Adipocyte (in vitro differentiated cells): ENCODE data around the gene BBS10.
"Not testable (repeated sequence)": the region's sequence is repeated elsewhere in the genome, so short reads cannot be mapped to it uniquely, and the experiment has no call there.

Experiments used
- DNase-seq: peaks from one replicate; pipeline ENCODE4 v3.0.0-alpha.2; 2015; ENCODE audit warnings: low read depth
- H3K27me3 ChIP-seq: replicated peaks from 2 replicates; pipeline ENCODE4 v1.7.0; 2013; ENCODE audit warnings: mild to moderate bottlenecking, low read length, moderate library complexity; ENCODE audit not compliant: control insufficient read depth, insufficient read depth
- H3K36me3 ChIP-seq: 2 replicates; pipeline ENCODE4 v1.7.0; 2013; ENCODE audit warnings: low read length, mild to moderate bottlenecking, moderate library complexity; ENCODE audit not compliant: control insufficient read depth, insufficient read depth, severe bottlenecking
- H3K4me1 ChIP-seq: 2 replicates; pipeline ENCODE4 v1.7.0; 2013; ENCODE audit warnings: mild to moderate bottlenecking, low read length, moderate library complexity; ENCODE audit not compliant: control insufficient read depth, insufficient read depth
- H3K4me3 ChIP-seq: 2 replicates; pipeline ENCODE4 v1.7.0; 2013; ENCODE audit warnings: mild to moderate bottlenecking, low read length, moderate library complexity
- H3K9ac ChIP-seq: 2 replicates; pipeline ENCODE4 v1.7.0; 2013; ENCODE audit warnings: mild to moderate bottlenecking, low read length, moderate library complexity
- H3K9me3 ChIP-seq: 2 replicates; pipeline ENCODE4 v1.7.0; 2013; ENCODE audit warnings: mild to moderate bottlenecking, low read length, moderate library complexity; ENCODE audit not compliant: control insufficient read depth

Gene BBS10

DNA sequence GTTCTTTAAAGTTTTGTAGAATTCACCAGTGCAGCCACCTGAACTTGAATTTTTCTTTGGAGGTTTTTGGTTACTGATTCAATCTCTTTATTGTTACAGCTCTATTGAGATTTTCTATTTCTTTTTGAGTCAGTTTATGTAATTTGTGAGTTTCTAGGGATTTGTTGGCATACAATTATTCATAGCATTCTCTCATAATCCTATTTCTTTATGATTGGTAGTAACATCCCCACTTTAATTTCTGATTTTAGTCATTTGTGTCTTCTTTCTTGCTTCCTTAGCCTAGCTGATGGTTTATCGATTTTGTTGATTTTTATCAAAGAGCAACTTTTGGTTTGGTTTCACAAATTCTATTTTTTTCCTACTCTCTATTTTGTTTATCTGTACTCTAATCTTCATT lies 17.9 kb upstream of the BBS10 start:
- Histone ChIP-seq H3K36me3 (peaks cover 67% of the 10 kb centered on the region), H3K9me3 (peaks cover 5% of the 10 kb centered on the region)
- no peak for DNase-seq

GRCh38 chr12:76364131-76364530 lies 15.9 kb upstream of the BBS10 start:
- peaks cover 47% of the 10 kb centered on the region for H3K36me3 ChIP-seq
- DNase-seq, H3K4me1 ChIP-seq, H3K4me3 ChIP-seq, H3K27me3 ChIP-seq, H3K9me3 ChIP-seq, H3K9ac ChIP-seq: not testable (repeated sequence)

More for the DNA sequence above, 17.9 kb upstream of the BBS10 start:
- Histone ChIP-seq H3K9ac (no peak overlapping the region), H3K4me3 (no peak overlapping the region), H3K4me1 (no peaks in the 10 kb centered on the region), H3K27me3 (no peaks in the 10 kb centered on the region)

DNA sequence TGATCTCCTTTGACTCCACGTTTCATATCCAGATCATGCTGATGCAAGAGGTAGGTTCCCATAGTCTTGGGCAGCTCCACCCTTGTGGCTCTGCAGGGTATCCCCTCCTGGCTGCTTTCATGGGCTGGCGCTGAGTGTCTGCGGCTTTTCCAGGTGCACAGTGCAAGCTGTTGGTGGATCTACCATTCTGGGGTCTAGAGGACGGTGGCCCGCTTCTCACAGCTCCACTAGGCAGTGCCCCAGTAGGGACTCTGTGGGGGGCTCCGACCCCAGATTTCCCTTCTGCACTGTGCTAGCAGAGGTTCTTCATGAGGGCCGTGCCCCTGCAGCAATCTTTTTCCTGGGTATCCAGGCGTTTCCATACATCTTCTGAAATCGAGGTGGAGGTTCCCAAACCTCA lies 12.1 kb upstream of the BBS10 start:
- Histone ChIP-seq H3K9me3 (no peaks in the 10 kb centered on the region), H3K4me1 (no peaks in the 10 kb centered on the region), H3K9ac (no peak overlapping the region), H3K36me3 (peaks cover 38% of the 10 kb centered on the region), H3K27me3 (no peaks in the 10 kb centered on the region), H3K4me3 (no peak overlapping the region)
- DNase-seq, result no peak

GRCh38 chr12:76356071-76356470 lies 7.9 kb upstream of the BBS10 start:
- Histone ChIP-seq H3K4me3 (no peak overlapping the region), H3K27me3 (no peaks in the 10 kb centered on the region), H3K4me1 (no peaks in the 10 kb centered on the region), H3K9me3 (no peaks in the 10 kb centered on the region), H3K9ac (no peak overlapping the region), H3K36me3 (peaks cover 33% of the 10 kb centered on the region)
- no peak for DNase-seq

DNA sequence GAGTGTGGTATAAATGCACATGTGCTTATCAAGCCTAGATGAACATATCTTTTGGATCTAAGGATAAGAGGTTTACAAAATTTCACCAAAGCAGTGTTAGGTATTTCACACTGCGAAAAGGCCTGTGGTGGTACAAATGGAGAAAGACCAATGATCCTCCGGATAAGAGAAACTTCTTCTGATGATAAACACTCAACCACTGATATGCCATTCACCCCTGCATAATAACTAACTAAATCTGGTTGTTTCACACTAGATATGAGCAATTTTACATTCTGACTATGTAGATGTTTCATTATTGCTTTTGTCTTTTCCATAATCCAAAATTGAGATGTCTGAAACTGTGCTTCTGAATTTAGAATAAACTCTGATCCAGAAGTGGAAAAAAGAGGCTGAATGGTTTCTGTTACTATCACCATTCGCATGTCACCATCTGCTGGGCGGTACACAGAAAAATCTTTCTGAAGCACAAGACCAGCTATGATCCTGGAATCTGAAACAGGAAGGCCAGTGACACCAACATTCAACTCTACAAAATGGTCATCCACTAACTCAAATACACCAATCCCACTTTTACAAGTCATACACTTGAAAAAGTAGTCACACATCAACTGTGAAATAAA lies 1.3 kb downstream of the BBS10 start:
- DNase-seq, result peak; percentile 80
- Histone ChIP-seq H3K4me3 (peak overlapping the region; percentile 95), H3K36me3 (no peaks in the 10 kb centered on the region), H3K9ac (peak overlapping the region; percentile 94), H3K9me3 (no peaks in the 10 kb centered on the region), H3K27me3 (no peaks in the 10 kb centered on the region), H3K4me1 (peaks cover 30% of the 10 kb centered on the region)

DNA sequence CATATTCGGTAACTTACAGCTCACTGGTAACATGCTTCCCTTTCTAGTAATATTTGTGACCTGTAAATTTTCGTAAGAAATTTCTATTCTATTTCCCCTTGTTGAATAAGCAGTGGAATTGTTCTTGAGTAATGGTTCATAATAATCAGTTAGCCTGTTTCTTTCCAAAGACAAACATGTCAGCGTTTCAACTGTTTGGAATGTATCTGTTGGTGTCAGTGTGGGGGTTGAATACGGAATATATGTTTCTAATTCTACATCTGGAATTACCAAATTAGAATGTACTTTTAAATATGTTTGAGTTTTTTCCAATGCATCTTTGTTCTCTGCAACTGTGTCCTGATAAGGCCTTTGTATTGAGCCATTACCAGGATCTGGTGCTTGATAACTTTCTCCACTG lies 2.0 kb downstream of the BBS10 start:
- Histone ChIP-seq H3K27me3 (no peaks in the 10 kb centered on the region), H3K4me1 (peaks cover 30% of the 10 kb centered on the region), H3K36me3 (no peaks in the 10 kb centered on the region), H3K4me3 (no peak overlapping the region), H3K9me3 (no peaks in the 10 kb centered on the region), H3K9ac (peak overlapping the region; percentile 94)
- peak; percentile 24 for DNase-seq

- peak overlapping the region; percentile 23 for H3K9ac ChIP-seq
- peaks cover 30% of the 10 kb centered on the region for H3K4me1 ChIP-seq
- H3K27me3 ChIP-seq, result no peaks in the 10 kb centered on the region
- H3K36me3 ChIP-seq, result no peaks in the 10 kb centered on the region
- DNase-seq, result no peak
- no peak overlapping the region for H3K4me3 ChIP-seq
- H3K9me3 ChIP-seq, result no peaks in the 10 kb centered on the region
These were observed 2.6 kb downstream of the BBS10 start for GRCh38 chr12:76345569-76345968.

GRCh38 chr12:76341436-76342030 lies 6.7 kb downstream of the BBS10 start:
- H3K36me3 ChIP-seq, result no peaks in the 10 kb centered on the region
- H3K9ac ChIP-seq, result no peak overlapping the region
- H3K4me1 ChIP-seq, result peaks cover 28% of the 10 kb centered on the region
- H3K27me3 ChIP-seq, result no peaks in the 10 kb centered on the region
- DNase-seq, result peak; percentile 21
- no peaks in the 10 kb centered on the region for H3K9me3 ChIP-seq
- no peak overlapping the region for H3K4me3 ChIP-seq

- Histone ChIP-seq H3K4me3 (no peak overlapping the region), H3K27me3 (no peaks in the 10 kb centered on the region)
These were observed 7.4 kb downstream of the BBS10 start for GRCh38 chr12:76340680-76341435.

DNA sequence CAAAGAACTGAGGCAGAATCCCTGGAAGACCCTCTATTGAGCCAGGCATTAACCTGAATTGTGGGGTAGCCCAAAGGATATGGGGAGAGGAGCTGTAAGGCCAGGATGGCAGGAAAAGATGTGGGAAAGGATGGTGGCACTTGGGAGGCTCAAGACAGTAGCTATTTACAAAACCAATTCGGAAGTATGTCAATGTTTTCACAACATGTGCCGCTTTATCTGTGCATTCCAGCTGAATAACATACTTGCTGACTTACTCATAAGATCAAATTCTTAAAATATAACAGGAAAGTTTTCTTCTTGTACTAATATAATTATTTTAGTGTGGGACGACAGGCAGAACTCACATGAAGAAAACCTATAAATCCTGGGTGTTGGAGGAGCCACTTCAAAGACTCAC lies 10.6 kb downstream of the BBS10 start:
- H3K9me3 ChIP-seq, result no peaks in the 10 kb centered on the region
- peaks cover 13% of the 10 kb centered on the region for H3K4me1 ChIP-seq
- no peak overlapping the region for H3K4me3 ChIP-seq
- DNase-seq, result peak; percentile 55
- no peaks in the 10 kb centered on the region for H3K27me3 ChIP-seq
- H3K36me3 ChIP-seq, result no peaks in the 10 kb centered on the region
- H3K9ac ChIP-seq, result no peak overlapping the region

More at GRCh38 chr12:76340680-76341435, 7.4 kb downstream of the BBS10 start:
- no peaks in the 10 kb centered on the region for H3K36me3 ChIP-seq
- H3K9ac ChIP-seq, result no peak overlapping the region
- no peaks in the 10 kb centered on the region for H3K9me3 ChIP-seq
- DNase-seq, result no peak
- H3K4me1 ChIP-seq, result peaks cover 21% of the 10 kb centered on the region

DNA sequence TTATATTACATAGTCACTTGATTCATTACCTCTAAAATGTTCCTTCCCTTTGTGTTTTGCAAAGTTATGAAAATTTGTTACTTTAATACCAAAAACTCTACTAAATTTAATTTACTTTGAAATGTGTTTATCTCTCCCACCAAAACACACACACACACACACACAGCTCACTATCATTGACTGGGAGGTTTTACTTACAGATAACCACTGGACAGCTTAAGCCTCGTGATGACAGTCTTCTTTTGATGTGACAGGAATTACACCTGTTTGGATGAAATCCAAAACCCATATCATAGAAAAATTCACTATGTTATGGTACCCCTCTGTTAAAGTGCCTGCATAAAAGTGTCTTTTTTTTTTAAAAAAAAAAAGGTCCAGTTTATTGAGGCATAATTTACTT lies 15.6 kb downstream of the BBS10 start:
- DNase-seq, result no peak
- Histone ChIP-seq H3K9me3 (no peaks in the 10 kb centered on the region), H3K4me3 (no peak overlapping the region), H3K9ac (no peak overlapping the region), H3K36me3 (no peaks in the 10 kb centered on the region), H3K27me3 (no peaks in the 10 kb centered on the region), H3K4me1 (peaks cover 12% of the 10 kb centered on the region)
